GM12872 (cell line): ENCODE measurements around the gene STARD3NL.

ENCODE experiments used
- TF ChIP-seq, protein P1 (sequence below): IDR thresholded peaks from 3 replicates; pipeline ENCODE4 v1.5.1; 2011; ENCODE audit warnings: low read depth, mild to moderate bottlenecking, low read length, moderate library complexity; ENCODE audit not compliant: insufficient read depth

The STARD3NL gene

GRCh38 chr7:38198366-38198765 is 20.3 kb downstream of the STARD3NL start:
- TF ChIP-seq, protein P1, sequence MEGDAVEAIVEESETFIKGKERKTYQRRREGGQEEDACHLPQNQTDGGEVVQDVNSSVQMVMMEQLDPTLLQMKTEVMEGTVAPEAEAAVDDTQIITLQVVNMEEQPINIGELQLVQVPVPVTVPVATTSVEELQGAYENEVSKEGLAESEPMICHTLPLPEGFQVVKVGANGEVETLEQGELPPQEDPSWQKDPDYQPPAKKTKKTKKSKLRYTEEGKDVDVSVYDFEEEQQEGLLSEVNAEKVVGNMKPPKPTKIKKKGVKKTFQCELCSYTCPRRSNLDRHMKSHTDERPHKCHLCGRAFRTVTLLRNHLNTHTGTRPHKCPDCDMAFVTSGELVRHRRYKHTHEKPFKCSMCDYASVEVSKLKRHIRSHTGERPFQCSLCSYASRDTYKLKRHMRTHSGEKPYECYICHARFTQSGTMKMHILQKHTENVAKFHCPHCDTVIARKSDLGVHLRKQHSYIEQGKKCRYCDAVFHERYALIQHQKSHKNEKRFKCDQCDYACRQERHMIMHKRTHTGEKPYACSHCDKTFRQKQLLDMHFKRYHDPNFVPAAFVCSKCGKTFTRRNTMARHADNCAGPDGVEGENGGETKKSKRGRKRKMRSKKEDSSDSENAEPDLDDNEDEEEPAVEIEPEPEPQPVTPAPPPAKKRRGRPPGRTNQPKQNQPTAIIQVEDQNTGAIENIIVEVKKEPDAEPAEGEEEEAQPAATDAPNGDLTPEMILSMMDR: no peak

DNA sequence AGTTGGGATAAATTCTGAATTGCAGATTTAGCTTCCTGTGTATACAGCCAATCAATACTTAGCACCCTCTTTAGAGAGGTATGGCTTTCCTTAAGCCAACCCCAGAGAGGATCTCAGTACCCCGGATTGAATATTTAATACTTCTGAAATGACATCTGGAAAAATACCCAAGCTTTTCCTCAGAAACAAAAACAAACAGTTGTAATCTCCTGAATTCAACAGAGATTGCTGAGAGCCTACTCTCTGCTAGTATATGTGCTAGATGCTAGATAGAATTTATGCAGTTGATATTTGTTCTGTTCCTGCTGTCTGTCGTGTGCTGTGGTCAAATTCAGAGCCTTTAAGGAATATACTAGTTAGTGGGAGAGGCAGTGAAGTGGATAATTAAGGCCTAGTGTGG is 21.1 kb downstream of the STARD3NL start:
- TF ChIP-seq, protein P1: no peak

DNA sequence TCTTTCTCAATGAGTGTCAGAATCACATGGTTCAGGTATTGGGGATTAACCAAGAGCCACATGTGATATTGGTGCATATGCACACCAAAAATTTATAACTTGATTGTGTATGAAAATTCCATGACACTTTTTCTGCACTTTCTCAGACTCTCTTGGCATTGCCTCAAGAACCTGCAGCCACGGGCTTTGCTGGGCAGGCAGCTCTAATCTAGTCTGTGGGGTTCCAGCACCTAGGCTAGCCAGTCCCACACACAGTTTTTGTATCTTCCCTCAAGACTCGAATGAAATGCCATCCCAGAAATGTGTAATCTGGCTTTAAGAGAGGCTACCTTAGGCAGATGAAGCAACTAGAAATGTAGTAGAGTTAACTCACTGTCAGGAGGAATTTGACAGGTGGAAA is 21.7 kb downstream of the STARD3NL start:
- TF ChIP-seq, protein P1: no peak

- TF ChIP-seq, protein P1: no peak
Measured at GRCh38 chr7:38206071-38206470, 28.0 kb downstream of the STARD3NL start.

- TF ChIP-seq, protein P1: no peak
Measured at GRCh38 chr7:38207843-38208242, 29.8 kb downstream of the STARD3NL start.

- TF ChIP-seq, protein P1: no peak
Measured at GRCh38 chr7:38211486-38211885, 33.4 kb downstream of the STARD3NL start.

DNA sequence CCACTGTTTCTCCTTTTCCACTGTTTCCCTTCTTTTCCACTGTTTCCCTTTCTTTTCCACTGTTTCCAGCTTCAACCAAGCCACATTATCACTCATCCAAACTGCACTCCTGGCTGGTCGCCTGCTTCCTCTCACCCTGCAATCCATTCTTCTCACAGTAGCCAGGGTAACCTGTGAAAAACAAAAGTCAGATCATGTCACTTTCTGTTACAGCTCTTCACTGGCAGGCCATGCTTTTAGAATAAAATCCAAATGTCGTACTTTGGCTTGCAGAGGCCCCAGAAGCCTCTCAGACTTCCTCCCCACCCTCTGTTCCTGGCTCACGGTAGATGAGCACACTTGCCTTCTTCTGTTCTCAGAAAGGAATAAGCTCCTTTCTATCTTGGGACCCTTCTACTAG is 33.9 kb downstream of the STARD3NL start:
- TF ChIP-seq, protein P1: no peak

- TF ChIP-seq, protein P1: no peak
Measured at GRCh38 chr7:38215115-38215514, 37.1 kb downstream of the STARD3NL start.
